HG02938 (cell line): ENCODE results near the gene DCP2.

Experiments
- ATAC-seq: cut with Tn5 transposase; IDR thresholded peaks from one replicate; pipeline ENCODE4 v1.9.1; 2021; ENCODE audit warnings: mild to moderate bottlenecking, moderate library complexity; ENCODE audit not compliant: unreplicated experiment

The DCP2 gene

DNA sequence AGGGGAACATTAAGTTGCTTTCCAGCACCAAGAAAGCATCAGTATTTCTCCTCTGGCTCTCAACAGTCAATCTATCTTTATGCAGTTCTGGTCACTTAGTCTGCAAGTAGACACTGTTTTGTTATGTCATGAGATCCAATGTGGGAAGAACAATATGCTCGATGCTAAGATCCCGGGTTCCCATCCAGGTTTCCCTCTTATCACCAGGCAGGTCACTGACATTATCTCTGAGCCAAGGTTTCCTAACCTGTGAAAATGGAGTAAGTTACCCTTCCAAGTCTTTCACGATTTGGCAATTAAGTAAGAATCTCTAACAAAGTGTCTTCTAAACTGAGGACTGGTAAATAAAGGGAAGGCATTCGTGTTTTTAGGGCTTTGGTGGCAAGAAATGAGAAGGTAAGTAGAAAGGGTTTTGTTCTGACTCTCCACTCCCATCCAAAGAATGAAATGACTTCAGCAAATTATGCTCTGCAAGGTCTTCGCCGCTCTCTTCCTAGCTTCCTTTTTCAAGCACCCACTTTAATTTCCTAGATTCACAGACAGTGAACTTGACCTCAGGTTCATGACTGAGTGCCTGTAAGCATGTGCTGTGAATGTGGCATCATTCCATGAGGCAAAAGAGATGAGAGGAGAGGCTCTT, 86.4 kb downstream of the DCP2 start:
- no peak for ATAC-seq

DNA sequence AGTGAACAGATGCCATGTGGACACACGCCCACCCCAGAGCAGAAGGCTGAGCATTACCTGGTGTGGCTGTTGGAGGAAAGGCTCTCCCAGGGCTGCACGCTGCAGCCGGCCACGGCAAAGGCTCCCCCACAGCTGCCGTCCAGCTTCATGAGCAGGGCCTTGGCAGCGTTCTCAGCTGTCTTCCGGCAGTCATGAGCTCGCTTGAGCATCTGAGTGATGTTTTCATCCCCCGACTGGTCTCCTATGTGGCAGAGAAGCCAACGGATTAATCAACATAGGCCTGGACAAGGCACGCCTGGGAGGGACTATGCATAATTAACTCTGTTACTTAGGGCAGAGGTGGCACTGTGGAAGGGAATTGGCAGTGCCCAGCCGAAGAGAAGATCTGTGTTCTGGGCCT, 87.3 kb downstream of the DCP2 start:
- no peak for ATAC-seq

DNA sequence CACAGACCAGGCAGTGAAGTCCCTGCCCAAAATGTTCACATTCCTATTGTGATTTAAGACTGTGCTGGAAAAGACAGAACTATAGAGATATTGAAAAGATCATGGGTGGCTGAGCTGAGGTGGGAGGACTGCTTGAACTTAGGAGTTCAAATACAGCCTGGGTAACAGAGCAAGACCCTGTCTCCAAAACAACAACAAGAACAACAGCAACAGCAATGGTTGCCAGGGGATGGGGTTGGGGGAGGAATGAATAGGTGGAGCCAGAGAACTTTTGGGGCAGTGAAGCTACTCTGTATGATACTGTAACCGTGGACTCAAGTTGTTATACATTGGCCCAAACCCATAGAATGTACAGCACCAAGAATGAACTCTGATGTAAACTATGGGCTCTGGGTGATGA, 88.2 kb downstream of the DCP2 start:
- ATAC-seq, result no peak

DNA sequence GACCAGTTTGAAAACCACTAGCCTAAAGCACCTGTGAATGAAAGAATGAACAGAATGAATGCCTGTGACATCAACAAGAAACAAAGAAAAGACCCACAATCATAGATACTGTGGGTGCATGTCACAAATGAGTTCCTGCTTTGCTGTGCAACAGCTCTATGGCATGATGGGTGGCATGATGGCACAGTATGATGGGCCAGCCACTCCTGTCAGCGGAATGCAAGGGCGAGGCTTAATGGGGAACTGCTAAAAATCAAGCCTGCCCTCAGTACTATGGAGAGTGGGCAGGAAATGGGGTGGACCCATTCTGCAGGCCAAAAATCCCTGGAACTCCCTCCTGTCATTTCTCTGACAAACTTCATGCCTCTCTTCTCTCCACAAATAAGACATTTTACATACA, 89.0 kb downstream of the DCP2 start:
- no peak for ATAC-seq

DNA sequence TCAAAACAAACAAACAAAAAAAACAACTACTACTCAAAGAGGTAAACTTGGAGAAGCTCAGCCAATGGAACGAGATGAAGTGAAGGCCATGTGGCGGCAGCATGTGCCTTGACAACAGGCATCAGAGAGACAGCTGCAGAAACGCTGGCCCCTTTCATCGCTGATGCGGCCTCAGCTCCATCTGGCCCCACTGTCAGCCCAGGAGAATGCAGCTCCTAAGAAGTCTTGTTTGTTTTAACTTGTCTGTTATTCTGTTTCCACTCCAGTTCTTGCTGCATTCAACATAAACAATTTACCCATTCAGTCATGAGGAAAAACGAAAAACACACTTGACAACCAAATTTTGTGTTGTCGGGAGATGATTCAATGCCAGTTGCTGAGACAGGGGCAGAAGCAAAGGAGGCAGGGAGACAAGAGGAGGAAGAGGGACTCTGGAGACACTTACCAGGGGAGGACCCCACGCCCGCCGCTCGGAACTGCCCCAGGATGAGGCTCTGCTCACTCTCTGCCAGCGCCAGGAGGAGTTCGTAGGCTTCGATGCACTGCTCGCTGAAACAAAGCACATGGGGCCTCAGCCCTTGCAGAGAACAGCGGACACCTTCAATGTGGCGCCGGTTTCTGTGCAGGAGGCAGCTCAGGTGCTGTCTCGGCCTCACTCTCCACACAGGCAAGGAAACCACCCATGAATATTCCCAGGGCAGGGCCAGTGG, 91.2 kb downstream of the DCP2 start:
- ATAC-seq, result no peak

DNA sequence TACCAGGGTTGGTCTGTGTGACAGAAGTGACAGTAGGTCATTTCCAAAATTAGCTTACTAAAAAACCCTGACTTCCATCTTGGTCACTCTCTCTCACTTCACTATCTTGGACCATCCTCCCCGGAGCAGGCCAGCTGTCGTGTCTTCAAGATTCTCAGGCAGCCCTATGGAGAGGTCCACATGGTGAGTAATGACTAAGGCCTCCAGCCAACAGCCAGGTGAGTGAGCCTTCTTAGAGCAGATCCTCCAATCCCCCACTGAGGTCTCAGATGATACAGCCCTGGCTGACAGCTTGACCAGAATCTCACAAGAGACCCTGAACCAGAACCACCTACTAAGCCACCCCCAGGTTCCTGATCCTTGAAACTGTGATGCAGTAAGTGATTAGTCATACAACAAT, 92.0 kb downstream of the DCP2 start:
- ATAC-seq, result no peak
